GM21737 (cell line): ENCODE data around the gene MAP3K14.
"Not testable (repeated sequence)": the region's sequence is repeated elsewhere in the genome, so short reads cannot be mapped to it uniquely, and the experiment has no call there.

Experiments
- ATAC-seq: cut with Tn5 transposase; IDR thresholded peaks from one replicate; pipeline ENCODE4 v1.9.1; 2021; ENCODE audit warnings: mild to moderate bottlenecking, moderate library complexity; ENCODE audit not compliant: unreplicated experiment

Gene MAP3K14

GRCh38 chr17:45261577-45262515 lies 55.0 kb downstream of the MAP3K14 start, which contains the start of gene SPATA32:
Gene SPATA32 (minus strand): TSS chr17:45262094. CDS start chr17:45262016, 78 bp downstream.
- peak; percentile 42 for ATAC-seq

- no peak for ATAC-seq
Observed at GRCh38 chr17:45260204-45260783, 56.5 kb downstream of the MAP3K14 start.

GRCh38 chr17:45258981-45259380 lies 57.8 kb downstream of the MAP3K14 start:
- ATAC-seq: no peak

GRCh38 chr17:45257115-45257514 lies 59.7 kb downstream of the MAP3K14 start:
- no peak for ATAC-seq

- no peak for ATAC-seq
Observed at GRCh38 chr17:45256114-45256966, 60.5 kb downstream of the MAP3K14 start.

- ATAC-seq: no peak
Observed at GRCh38 chr17:45255358-45255757, 61.5 kb downstream of the MAP3K14 start.

GRCh38 chr17:45253879-45254278 lies 62.9 kb downstream of the MAP3K14 start:
- no peak for ATAC-seq

- not testable (repeated sequence) for ATAC-seq
Observed at GRCh38 chr17:45253237-45253636, 63.6 kb downstream of the MAP3K14 start.

- no peak for ATAC-seq
Observed at GRCh38 chr17:45251931-45252330, 64.9 kb downstream of the MAP3K14 start.

- peak; percentile 44 for ATAC-seq
Observed at GRCh38 chr17:45248132-45248957, 68.5 kb downstream of the MAP3K14 start.

GRCh38 chr17:45247429-45248131 lies 69.2 kb downstream of the MAP3K14 start:
- peak; percentile 78 for ATAC-seq

GRCh38 chr17:45246861-45247428 lies 69.9 kb downstream of the MAP3K14 start:
- no peak for ATAC-seq

- ATAC-seq: no peak
Observed at GRCh38 chr17:45246338-45246737, 70.5 kb downstream of the MAP3K14 start.

GRCh38 chr17:45244725-45245656 lies 71.8 kb downstream of the MAP3K14 start:
- ATAC-seq: no peak

GRCh38 chr17:45243750-45244149 lies 73.1 kb downstream of the MAP3K14 start:
- ATAC-seq: no peak

GRCh38 chr17:45242029-45242414 lies 74.8 kb downstream of the MAP3K14 start:
- no peak for ATAC-seq

- no peak for ATAC-seq
Observed at GRCh38 chr17:45241328-45242028, 75.3 kb downstream of the MAP3K14 start.

- no peak for ATAC-seq
Observed at GRCh38 chr17:45240905-45241327, 75.9 kb downstream of the MAP3K14 start.
